ENCODE results near the gene TCAF1.
A peak's percentile ranks its signal among the peaks of the same experiment; 100 is the strongest.
"Not testable (repeated sequence)": the region's sequence is repeated elsewhere in the genome, so short reads cannot be mapped to it uniquely, and the experiment has no call there.

The TCAF1 gene

GRCh38 chr7:143901332-143901667, 676 bp downstream of the TCAF1 start:
- DNase-seq = peak; percentile 38

DNA sequence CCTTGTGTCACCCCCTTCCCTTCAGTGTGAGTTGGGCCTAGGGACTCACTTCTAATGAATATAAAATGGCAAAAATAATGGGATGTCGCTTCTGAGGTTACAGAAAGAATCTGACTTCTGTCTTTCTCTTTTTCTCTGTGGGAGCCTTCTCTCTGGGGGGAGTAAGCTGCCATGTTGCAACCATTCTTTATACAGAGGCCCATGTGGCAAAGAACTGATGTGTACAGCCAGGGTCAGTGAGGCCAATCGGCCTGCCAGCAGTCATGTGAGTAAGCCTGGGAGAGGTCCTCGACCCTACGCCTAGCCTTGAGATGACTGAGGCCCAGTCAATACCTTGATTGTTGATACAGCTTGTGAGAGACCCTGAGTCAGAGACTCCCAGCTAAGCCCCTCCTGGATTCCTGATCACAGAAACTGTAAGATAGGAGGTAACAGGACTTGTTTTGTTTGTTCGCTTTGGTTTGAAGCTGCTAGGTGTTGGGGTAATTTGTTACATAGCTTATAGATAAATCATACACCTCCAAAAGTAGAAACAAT, 1.7 kb downstream of the TCAF1 start:
- no peak for DNase-seq

DNA sequence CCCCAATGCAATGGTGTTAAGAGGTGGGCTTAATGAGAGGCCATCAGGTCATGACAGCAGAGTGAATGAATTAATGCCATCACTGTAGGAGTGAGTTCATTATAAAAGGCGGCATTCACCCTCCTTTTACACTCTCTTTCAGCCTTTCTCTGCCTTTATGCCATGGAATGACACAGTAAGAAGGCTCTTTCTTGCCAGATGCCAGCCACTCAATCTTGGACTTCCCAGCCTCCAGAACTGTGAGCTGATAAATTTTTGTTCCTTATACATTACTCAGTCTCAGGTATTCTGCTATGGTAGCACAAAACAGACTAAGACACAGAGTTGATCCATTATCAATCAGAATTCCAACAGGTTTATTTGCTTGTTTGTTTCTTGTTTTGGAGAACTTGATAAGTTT, 3.2 kb downstream of the TCAF1 start:
- no peak for DNase-seq

DNA sequence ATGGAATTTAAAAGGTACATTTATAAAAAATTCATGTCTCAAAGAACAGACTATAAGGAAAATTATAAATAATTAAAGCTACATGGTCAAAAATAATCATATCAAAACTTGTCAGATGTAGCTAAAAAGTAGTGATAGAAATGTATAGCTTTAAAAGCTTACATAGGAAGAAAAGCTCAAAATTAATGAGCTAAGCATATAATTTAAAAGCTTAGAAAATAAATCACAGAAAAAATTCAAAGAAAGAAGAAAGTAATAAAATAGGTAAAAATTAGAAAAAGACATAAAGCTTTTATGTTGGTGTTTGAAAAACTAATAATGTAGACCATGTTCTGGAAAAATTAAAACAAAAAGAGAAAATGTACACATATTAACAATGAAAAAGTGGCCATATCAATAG, 5.3 kb downstream of the TCAF1 start:
- DNase-seq = no peak

DNA sequence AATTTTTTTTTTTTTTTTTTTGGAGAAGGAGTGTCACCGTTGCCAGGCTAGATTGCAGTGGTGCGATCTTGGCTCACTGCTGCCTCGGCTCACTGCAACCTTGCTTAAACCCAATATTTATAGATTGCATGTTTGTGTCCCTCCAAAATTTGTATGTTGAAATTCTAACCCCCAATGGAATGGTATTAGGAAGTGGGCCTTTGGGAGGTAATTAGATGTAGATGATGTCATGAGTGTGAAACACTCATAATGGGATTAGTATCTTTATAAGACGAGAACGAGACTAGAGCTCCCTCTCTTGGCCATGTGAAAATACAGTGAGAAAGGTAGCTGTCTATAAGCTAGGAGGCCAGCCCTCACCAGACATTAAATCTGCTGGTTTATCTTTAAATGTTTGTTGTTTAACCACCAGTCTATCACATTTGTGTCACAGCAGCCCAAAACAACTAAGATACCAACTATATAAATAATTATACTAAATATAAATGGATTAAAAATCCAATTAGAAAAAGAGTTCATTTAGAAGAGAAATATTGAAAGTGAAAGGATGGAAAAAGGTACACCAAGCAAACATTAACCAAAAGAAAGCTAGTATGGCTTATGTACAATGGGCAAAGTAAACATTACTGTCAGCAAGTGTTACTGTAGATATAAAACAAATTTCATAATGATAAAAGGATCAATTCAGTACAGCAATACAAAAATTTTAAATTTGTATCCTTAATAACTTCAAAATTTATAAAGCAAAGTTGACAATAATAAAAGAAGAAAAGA, 9.3 kb downstream of the TCAF1 start:
- no peak for DNase-seq

DNA sequence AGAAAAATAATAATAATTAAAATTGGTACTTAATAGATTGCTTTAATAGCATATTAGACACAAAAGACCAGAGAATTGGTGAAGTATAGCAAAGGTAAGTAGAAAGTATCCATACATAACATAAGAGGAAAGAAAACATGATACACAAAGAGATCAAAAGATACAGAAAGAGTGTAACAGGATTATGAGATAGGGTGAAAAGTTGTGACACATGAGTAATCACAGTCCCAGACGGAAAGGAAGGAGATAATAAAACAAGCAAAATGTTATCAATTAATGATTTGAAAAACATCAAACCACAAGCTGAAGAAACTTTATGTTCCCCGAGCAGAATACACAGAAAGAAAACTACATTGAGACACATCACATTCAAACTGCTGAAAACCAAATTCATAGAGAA, 10.5 kb downstream of the TCAF1 start:
- no peak for DNase-seq

DNA sequence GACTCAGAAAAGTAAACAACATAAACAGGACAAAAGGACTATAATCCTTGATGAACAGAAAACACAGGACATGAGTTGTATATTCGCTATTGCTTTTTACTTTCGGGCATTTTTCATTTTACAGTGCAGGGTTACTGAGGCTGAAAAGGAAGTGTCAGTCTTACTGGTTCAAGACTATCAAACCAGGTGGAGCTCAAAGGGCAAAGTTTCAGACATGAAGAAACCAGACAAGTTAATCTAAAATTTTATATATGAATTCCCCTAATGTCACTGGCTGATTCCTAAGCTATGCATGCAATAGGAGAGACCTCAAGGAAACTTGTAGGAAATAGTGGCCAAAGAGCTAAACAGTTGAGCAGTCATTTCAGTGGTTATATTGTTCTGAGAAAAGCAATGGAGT, 11.4 kb downstream of the TCAF1 start:
- no peak for DNase-seq

DNA sequence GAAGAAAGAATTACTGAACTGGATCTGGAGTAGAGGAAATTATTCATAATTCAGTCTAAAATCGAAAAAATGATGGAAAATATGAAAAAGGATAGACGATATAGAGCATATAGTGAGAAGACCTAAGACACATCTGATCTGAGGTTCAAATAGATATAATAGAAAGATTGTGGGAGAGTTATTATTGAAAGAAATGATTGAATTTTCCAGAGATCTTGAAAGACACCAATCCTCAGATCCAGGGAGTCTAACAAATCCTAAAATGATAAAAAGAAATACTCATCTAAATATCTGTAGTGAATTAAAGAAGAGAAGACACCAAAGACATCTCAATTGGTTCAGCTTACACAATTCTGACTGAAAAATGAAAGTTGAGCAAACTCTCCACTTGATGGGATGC, 12.9 kb downstream of the TCAF1 start:
- no peak for DNase-seq

DNA sequence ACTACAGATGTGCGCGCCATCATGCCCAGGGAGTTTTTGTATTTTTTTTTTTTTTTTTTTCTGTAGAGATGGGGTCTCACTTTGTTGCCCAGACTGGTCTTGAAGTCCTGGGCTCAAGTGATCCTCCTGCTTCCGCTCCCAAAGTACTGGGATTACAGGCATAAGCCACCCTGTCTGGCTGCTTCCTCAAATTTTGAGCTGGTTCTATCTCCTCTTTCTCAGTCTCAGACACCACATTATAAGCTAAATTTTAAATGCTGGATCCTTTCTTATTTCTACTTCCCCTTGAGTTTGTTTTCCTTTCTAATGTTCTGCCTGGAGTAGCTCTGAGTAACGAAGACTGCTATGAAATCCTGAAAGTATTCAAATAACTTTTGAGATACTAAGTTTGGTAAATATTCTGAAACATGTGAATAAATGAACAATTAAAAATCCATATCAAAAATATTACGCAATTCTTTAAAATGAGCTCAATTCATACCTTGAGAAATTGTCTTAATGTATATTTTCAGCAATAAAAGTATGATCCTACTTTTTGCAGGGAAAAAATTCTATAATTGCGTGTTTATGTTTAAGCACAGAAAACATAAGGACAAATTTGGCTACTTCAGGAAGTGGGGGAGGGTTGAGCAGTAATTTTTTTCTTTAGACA, 15.0 kb downstream of the TCAF1 start:
- no peak for DNase-seq

- DNase-seq = no peak
Observed at GRCh38 chr7:143885951-143886350, 16.0 kb downstream of the TCAF1 start.

DNA sequence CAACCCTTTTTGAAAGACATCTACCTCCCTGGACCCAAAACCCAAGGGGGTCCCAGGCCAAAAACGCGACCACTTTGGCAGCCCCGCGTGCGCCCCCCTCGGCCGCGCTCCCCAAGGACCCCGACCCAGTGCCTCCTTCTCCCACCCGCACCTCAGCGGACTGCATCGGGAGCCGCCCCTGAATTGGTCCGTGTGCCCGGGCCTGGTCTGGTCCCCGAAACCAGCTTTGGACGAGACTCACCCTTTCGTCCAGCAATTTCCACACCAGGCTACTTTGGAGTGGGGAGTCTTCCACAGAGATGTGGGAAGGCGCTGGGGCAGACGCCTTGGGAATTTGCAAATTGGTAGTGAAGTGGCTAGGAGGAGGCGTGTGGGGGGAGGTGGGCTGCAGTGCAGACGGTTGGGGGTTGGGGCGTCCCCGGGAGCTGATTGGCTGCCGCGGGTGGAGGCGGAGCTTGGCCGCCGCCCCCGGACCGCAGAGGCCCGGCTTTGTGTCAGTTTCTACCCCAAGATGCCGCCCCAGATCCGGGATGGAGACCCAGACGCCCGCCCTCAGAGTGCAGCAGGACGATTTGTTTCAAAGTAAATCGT, 16.9 kb downstream of the TCAF1 start:
- no peak for DNase-seq

GRCh38 chr7:143884241-143884968, 17.6 kb downstream of the TCAF1 start:
- DNase-seq = no peak

- no peak for DNase-seq
Observed at GRCh38 chr7:143882604-143883078, 19.3 kb downstream of the TCAF1 start.

- DNase-seq = no peak
Observed at GRCh38 chr7:143882020-143882603, 19.9 kb downstream of the TCAF1 start.

DNA sequence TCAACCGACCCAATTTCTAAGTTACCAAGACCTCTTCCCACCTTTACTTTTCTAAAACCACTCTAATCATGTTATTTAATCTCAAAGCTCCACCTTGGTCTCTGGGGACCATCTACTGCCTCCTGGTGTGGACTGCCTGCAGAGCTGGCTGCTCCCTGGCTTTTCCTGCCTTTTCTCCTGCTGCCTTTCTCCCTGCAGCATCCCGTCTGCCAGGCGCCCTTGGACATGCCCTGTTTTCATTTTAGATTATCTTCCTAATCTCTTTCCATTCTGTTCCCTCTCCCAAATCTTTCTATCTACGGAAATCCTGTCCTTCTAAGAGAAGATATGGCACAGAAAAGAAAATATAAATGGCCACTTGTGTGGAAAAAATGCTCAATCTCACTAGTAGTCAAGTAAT, 23.1 kb downstream of the TCAF1 start:
- DNase-seq = no peak

DNA sequence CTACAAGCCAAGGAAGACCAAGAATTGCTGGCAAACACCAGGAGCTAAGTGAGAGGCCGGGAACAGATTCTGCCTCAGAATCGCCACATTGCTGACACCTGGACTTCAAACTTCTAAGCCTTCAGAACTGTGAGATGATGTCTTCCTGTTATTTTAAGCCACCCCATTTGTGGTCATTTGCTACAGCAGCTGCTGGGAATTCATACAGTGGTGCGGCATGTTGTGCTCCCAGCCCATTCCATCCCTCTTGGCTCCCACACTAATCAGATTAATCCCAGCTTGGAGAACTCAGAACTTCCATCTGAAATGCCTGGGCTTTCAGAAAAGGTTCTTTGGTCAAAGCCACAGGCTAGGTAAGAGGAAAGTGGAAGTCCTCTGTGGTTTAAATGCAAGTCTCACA, 24.9 kb downstream of the TCAF1 start:
- DNase-seq = no peak

- DNase-seq = no peak
Observed at GRCh38 chr7:143876218-143876617, 25.8 kb downstream of the TCAF1 start.

GRCh38 chr7:143873242-143873641, 28.7 kb downstream of the TCAF1 start:
- not testable (repeated sequence) for DNase-seq

GRCh38 chr7:143871534-143871933, 30.4 kb downstream of the TCAF1 start:
- DNase-seq = not testable (repeated sequence)

GRCh38 chr7:143857994-143858393, 44.0 kb downstream of the TCAF1 start:
- DNase-seq = not testable (repeated sequence)

DNA sequence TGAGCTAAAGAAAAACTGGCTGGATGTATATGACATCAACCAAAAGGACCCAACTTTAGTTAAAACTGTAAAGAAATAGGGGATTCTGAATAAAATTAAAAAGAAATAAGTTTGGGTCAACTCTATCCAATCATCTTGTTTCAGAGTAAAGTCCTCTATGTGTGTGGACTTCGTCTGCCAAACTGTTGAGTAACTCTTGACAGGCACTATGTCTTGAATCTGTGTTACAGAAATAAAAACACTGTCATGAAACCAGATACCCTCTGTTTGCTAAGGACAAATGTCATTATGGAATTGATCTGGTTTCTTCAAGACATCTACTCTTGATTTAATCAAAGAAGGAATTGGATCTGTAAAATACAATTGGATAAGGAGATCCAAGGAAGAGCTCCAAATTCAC, 46.5 kb downstream of the TCAF1 start:
- DNase-seq = not testable (repeated sequence)

- DNase-seq = no peak
Observed at GRCh38 chr7:143850682-143851081, 51.3 kb downstream of the TCAF1 start.
